ENCODE measurements around the gene SELENOV.
A peak's percentile ranks its signal among the peaks of the same experiment; 100 is the strongest.

Gene SELENOV

GRCh38 chr19:39532233-39533002 is 17.5 kb downstream of the SELENOV start, which contains the start of gene EID2B:
Gene EID2B, minus strand, starts transcription at chr19:39532852. Its CDS starts 50 bp downstream, at chr19:39532802.
- FAIRE-seq: peak; percentile 99
- peak; percentile 82 for DNase-seq (ENCODE audit: insufficient read length)
- TF ChIP-seq TAF1 (IDR thresholded peaks at IDR 0.05; ENCODE audit: borderline replicate concordance, low read depth, low read length) (0 out of 2 replicates have a peak, but pooled peaks have one; percentile 61), POLR2AphosphoS5 (IDR thresholded peaks at IDR 0.05; ENCODE audit: low read depth, low read length) (peak; percentile 53; the same call in 1 of the 2 replicates), POLR2A (IDR thresholded peaks at IDR 0.05; ENCODE audit: low read depth, low read length) (peak; percentile 74; the same call in 1 of the 2 replicates)

GRCh38 chr19:39533003-39533512 is 18.1 kb downstream of the SELENOV start:
- DNase-seq (ENCODE audit: insufficient read length) (no peak), FAIRE-seq (no peak)
- no peak for TF ChIP-seq POLR2AphosphoS5 (IDR thresholded peaks at IDR 0.05; ENCODE audit: low read depth, low read length)
- TF ChIP-seq POLR2A (IDR thresholded peaks at IDR 0.05; ENCODE audit: low read depth, low read length): no peak

- FAIRE-seq (no peak), DNase-seq (ENCODE audit: insufficient read length) (no peak)
- TF ChIP-seq POLR2AphosphoS5 (IDR thresholded peaks at IDR 0.05; ENCODE audit: low read depth, low read length): no peak
Observed at GRCh38 chr19:39533791-39534190, 18.9 kb downstream of the SELENOV start.

GRCh38 chr19:39539165-39539517 is 24.2 kb downstream of the SELENOV start:
- peak; percentile 67 for FAIRE-seq
- TF ChIP-seq POLR2AphosphoS5 (IDR thresholded peaks at IDR 0.05; ENCODE audit: low read depth, low read length) (no peak), TAF1 (IDR thresholded peaks at IDR 0.05; ENCODE audit: borderline replicate concordance, low read depth, low read length) (no peak)
- no peak for DNase-seq (ENCODE audit: insufficient read length)

- DNase-seq (ENCODE audit: insufficient read length): peak; percentile 83
- peak; percentile 99 for FAIRE-seq
- TF ChIP-seq TAF1 (IDR thresholded peaks at IDR 0.05; ENCODE audit: borderline replicate concordance, low read depth, low read length) (0 out of 2 replicates have a peak, but pooled peaks have one; percentile 8), POLR2A (IDR thresholded peaks at IDR 0.05; ENCODE audit: low read depth, low read length) (peak; percentile 78; the same call in 1 of the 2 replicates), POLR2AphosphoS5 (IDR thresholded peaks at IDR 0.05; ENCODE audit: low read depth, low read length) (peak; percentile 55; the same call in 1 of the 2 replicates)
Observed at GRCh38 chr19:39539518-39540332, 24.8 kb downstream of the SELENOV start, which contains the start of gene EID2. Gene EID2, minus strand, starts transcription at chr19:39540161. Its CDS starts 82 bp downstream, at chr19:39540079.

GRCh38 chr19:39540333-39540673 is 25.4 kb downstream of the SELENOV start:
- TF ChIP-seq TAF1 (IDR thresholded peaks at IDR 0.05; ENCODE audit: borderline replicate concordance, low read depth, low read length) (no peak), POLR2A (IDR thresholded peaks at IDR 0.05; ENCODE audit: low read depth, low read length) (no peak), POLR2AphosphoS5 (IDR thresholded peaks at IDR 0.05; ENCODE audit: low read depth, low read length) (no peak)
- DNase-seq (ENCODE audit: insufficient read length) (no peak), FAIRE-seq (peak; percentile 33)

- FAIRE-seq: peak; percentile 36
- TF ChIP-seq POLR2A (IDR thresholded peaks at IDR 0.05; ENCODE audit: low read depth, low read length) (no peak), TAF1 (IDR thresholded peaks at IDR 0.05; ENCODE audit: borderline replicate concordance, low read depth, low read length) (no peak), POLR2AphosphoS5 (IDR thresholded peaks at IDR 0.05; ENCODE audit: low read depth, low read length) (no peak)
- no peak for DNase-seq (ENCODE audit: insufficient read length)
Observed at GRCh38 chr19:39542206-39542605, 27.3 kb downstream of the SELENOV start.

- FAIRE-seq (no peak), DNase-seq (ENCODE audit: insufficient read length) (no peak)
- TF ChIP-seq POLR2AphosphoS5 (IDR thresholded peaks at IDR 0.05; ENCODE audit: low read depth, low read length): no peak
- TF ChIP-seq POLR2A (IDR thresholded peaks at IDR 0.05; ENCODE audit: low read depth, low read length): no peak
Observed at GRCh38 chr19:39543477-39543857, 28.5 kb downstream of the SELENOV start.

- DNase-seq (ENCODE audit: insufficient read length): no peak
- no peak for FAIRE-seq
- no peak for TF ChIP-seq POLR2AphosphoS5 (IDR thresholded peaks at IDR 0.05; ENCODE audit: low read depth, low read length)
- no peak for TF ChIP-seq POLR2A (IDR thresholded peaks at IDR 0.05; ENCODE audit: low read depth, low read length)
- no peak for TF ChIP-seq TAF1 (IDR thresholded peaks at IDR 0.05; ENCODE audit: borderline replicate concordance, low read depth, low read length)
Observed at GRCh38 chr19:39544226-39544903, 29.4 kb downstream of the SELENOV start.

GRCh38 chr19:39544911-39545310 is 30.0 kb downstream of the SELENOV start:
- FAIRE-seq (no peak), DNase-seq (ENCODE audit: insufficient read length) (no peak)
- TF ChIP-seq POLR2A (IDR thresholded peaks at IDR 0.05; ENCODE audit: low read depth, low read length): no peak
- TF ChIP-seq TAF1 (IDR thresholded peaks at IDR 0.05; ENCODE audit: borderline replicate concordance, low read depth, low read length): no peak
- no peak for TF ChIP-seq POLR2AphosphoS5 (IDR thresholded peaks at IDR 0.05; ENCODE audit: low read depth, low read length)

- no peak for DNase-seq (ENCODE audit: insufficient read length)
- no peak for TF ChIP-seq POLR2A (IDR thresholded peaks at IDR 0.05; ENCODE audit: low read depth, low read length)
- no peak for TF ChIP-seq TAF1 (IDR thresholded peaks at IDR 0.05; ENCODE audit: borderline replicate concordance, low read depth, low read length)
- no peak for FAIRE-seq
Observed at GRCh38 chr19:39546599-39546998, 31.7 kb downstream of the SELENOV start.

Data from GM12892 (cell line).